GM12878 (cell line): ENCODE measurements around the gene HNF4A. TPM values are rescaled to one million over a fixed set of nuclear protein-coding genes. Genes with fewer than 3 reads are reported as not detected.

Experiments used
- ATAC-seq: fragments of 200-7000 bp; cut with Tn5 transposase; 3 replicates; pipeline ENCODE4 v1.9.1; 2020; ENCODE audit warnings: mild to moderate bottlenecking, moderate library complexity
- BruUV-seq: library from RNA; stranded (reverse); fragments of 400-500 nt; replicated peaks from 2 replicates; lab custom pipeline; 2021; lab: Mats Ljungman, UMichigan
- CTCF ChIA-PET: fragments of 300-600 bp; sonication (Branson Sonifier 250); formaldehyde crosslinking; extraction: SDS; loops from one replicate; lab custom pipeline; 2021; ENCODE audit warnings: inconsistent platforms; lab: Yijun Ruan, JAX
- POLR2A ChIA-PET: fragments of 350-600 bp; formaldehyde crosslinking; extraction: SDS; loops from one replicate; lab custom pipeline; 2021; ENCODE audit warnings: inconsistent platforms; lab: Charles Lee
- RAD21 ChIA-PET: fragments of 300-600 bp; sonication (Branson Sonifier 250); formaldehyde crosslinking; loops from one replicate; lab custom pipeline; 2023; ENCODE audit warnings: antibody characterized with exemption; ENCODE audit not compliant: unreplicated experiment; lab: Charles Lee
- SMC1A ChIA-PET: fragments of 300-600 bp; sonication (Branson Sonifier 250); formaldehyde crosslinking; loops from one replicate; lab custom pipeline; 2023; ENCODE audit not compliant: unreplicated experiment, uncharacterized antibody; lab: Charles Lee
- DNase-seq: peaks from one replicate; pipeline ENCODE4 v3.0.0-alpha.2; 2011; ENCODE audit warnings: low read depth, low spot score
- FAIRE-seq: peaks from 3 replicates; lab custom pipeline; 2011; peaks lifted over from hg19 to GRCh38; lab: Jason Lieb, UNC
- H2AFZ ChIP-seq: 2 replicates; pipeline ENCODE4 v1.6.0; 2011; ENCODE audit warnings: low read depth, low read length, control low read depth; ENCODE audit not compliant: control insufficient read depth
- H3K27ac ChIP-seq: 2 replicates; pipeline ENCODE4 v1.5.1; 2011; ENCODE audit warnings: control low read depth; ENCODE audit not compliant: control insufficient read depth, insufficient read depth
- H3K27me3 ChIP-seq, 2 experiments: replicated peaks in 1 of 2; 2 replicates each; pipeline versions ENCODE4 v1.6.0 to v1.6.1; 2011; ENCODE audit warnings: low read length in 1 of 2; ENCODE audit not compliant: control insufficient read depth in 2 of 2, insufficient read depth in 2 of 2
- H3K36me3 ChIP-seq, 2 experiments: 2 replicates each; pipeline ENCODE4 v1.5.1; 2011; ENCODE audit warnings: low read length in 1 of 2; ENCODE audit not compliant: control insufficient read depth in 2 of 2, insufficient read depth in 2 of 2
- H3K4me1 ChIP-seq: 2 replicates; pipeline ENCODE4 v1.6.1; 2011; ENCODE audit warnings: mild to moderate bottlenecking, low read length, moderate library complexity, mixed read lengths; ENCODE audit not compliant: control insufficient read depth, insufficient read depth
- H3K4me2 ChIP-seq: 2 replicates; pipeline ENCODE4 v1.6.0; 2011; ENCODE audit warnings: control low read depth; ENCODE audit not compliant: control insufficient read depth, insufficient read depth
- H3K4me3 ChIP-seq: fragments of 200-600 bp; sonication (generic); 2 replicates; pipeline ENCODE4 v1.5.1; 2016
- H3K79me2 ChIP-seq: 2 replicates; pipeline ENCODE4 v1.6.0; 2011; ENCODE audit warnings: low read length; ENCODE audit not compliant: control insufficient read depth, insufficient read depth
- H3K9ac ChIP-seq: 2 replicates; pipeline ENCODE4 v1.8.0; 2011; ENCODE audit warnings: low read length, control low read depth, mixed read lengths; ENCODE audit not compliant: control insufficient read depth, insufficient read depth
- H3K9me3 ChIP-seq: replicated peaks from 3 replicates; pipeline ENCODE4 v1.5.1; 2011; ENCODE audit warnings: mild to moderate bottlenecking, low read length; ENCODE audit not compliant: control insufficient read depth, insufficient read depth
- H4K20me1 ChIP-seq: 2 replicates; pipeline ENCODE4 v1.6.0; 2011; ENCODE audit not compliant: control insufficient read depth, insufficient read depth
- BCL11A ChIP-seq: IDR thresholded peaks from 2 replicates; pipeline ENCODE4 v1.6.1; 2011; ENCODE audit warnings: low read depth, low read length
- BRCA1 ChIP-seq: IDR thresholded peaks from 2 replicates; pipeline ENCODE4 v1.6.1; 2011; ENCODE audit warnings: low read depth, low read length, improper control_type of control experiment
- CBX5 ChIP-seq: sonication (generic); IDR thresholded peaks from 2 replicates; pipeline ENCODE4 v1.6.1; 2016; ENCODE audit warnings: low read depth, moderate library complexity, mild to moderate bottlenecking, inconsistent platforms
- CEBPZ ChIP-seq: fragments of 150-350 bp; IDR thresholded peaks from 2 replicates; pipeline ENCODE4 v1.6.1; 2016; ENCODE audit warnings: low read depth, low read length
- CHD2 ChIP-seq: IDR thresholded peaks from 2 replicates; pipeline ENCODE4 v1.6.1; 2011; ENCODE audit warnings: low read depth, low read length, improper control_type of control experiment, borderline replicate concordance
- FOXM1 ChIP-seq: IDR thresholded peaks from 2 replicates; pipeline ENCODE4 v1.6.1; 2012; ENCODE audit warnings: low read depth, mild to moderate bottlenecking, inconsistent platforms, low read length, moderate library complexity
- HCFC1 ChIP-seq: fragments of 150-350 bp; IDR thresholded peaks from 2 replicates; pipeline ENCODE4 v1.6.1; 2014; ENCODE audit warnings: low read length
- HSF1 ChIP-seq: fragments of 150-350 bp; IDR thresholded peaks from 2 replicates; pipeline ENCODE4 v1.6.1; 2014; ENCODE audit warnings: mild to moderate bottlenecking, low read depth, low read length
- NBN ChIP-seq: fragments of 450-650 bp; IDR thresholded peaks from 2 replicates; pipeline ENCODE4 v1.6.1; 2016
- NFYA ChIP-seq: IDR thresholded peaks from 2 replicates; pipeline ENCODE4 v1.6.1; 2011; ENCODE audit warnings: low read depth, mild to moderate bottlenecking, low read length, improper control_type of control experiment, borderline replicate concordance
- POLR2AphosphoS2 ChIP-seq: IDR thresholded peaks from 2 replicates; pipeline ENCODE4 v1.6.1; 2011; ENCODE audit warnings: low read depth, mild to moderate bottlenecking, low read length, improper control_type of control experiment, moderate library complexity
- RB1 ChIP-seq: fragments of 450-650 bp; formaldehyde crosslinking; IDR thresholded peaks from 2 replicates; pipeline ENCODE4 v1.6.1; 2017; ENCODE audit warnings: mild to moderate bottlenecking, borderline replicate concordance
- SPI1 ChIP-seq: IDR thresholded peaks from 2 replicates; pipeline ENCODE4 v1.6.1; 2011; ENCODE audit warnings: low read depth, mild to moderate bottlenecking, low read length, moderate library complexity, borderline replicate concordance; ENCODE audit not compliant: insufficient read depth
- STAT3 ChIP-seq: IDR thresholded peaks from 2 replicates; pipeline ENCODE4 v1.6.1; 2011; ENCODE audit warnings: low read depth, low read length, improper control_type of control experiment
- TAF1 ChIP-seq: IDR thresholded peaks from 2 replicates; pipeline ENCODE4 v1.6.1; 2011; ENCODE audit warnings: mild to moderate bottlenecking, low read depth, low read length, borderline replicate concordance
- WRNIP1 ChIP-seq: IDR thresholded peaks from 2 replicates; pipeline ENCODE4 v1.6.1; 2011; ENCODE audit warnings: low read depth, low read length, improper control_type of control experiment, borderline replicate concordance
- ZBED1 ChIP-seq: IDR thresholded peaks from 2 replicates; pipeline ENCODE4 v1.6.1; 2016; ENCODE audit warnings: borderline replicate concordance
- WGBS: methylation state at CpG from one replicate; pipeline ENCODE4 v1.1.6; 2016; ENCODE audit warnings: low lambda C conversion rate; ENCODE audit not compliant: insufficient replicate concordance, insufficient coverage; ENCODE audit errors: missing lambda C conversion rate; 5-methylcytosine and 5-hydroxymethylcytosine counted together
- in situ Hi-C: fragments of 300-500 bp; cut with MboI; formaldehyde crosslinking; loops from 9 replicates; pipeline ENCODE4 v1.14.3; 2018; ENCODE audit warnings: mixed read lengths
- intact Hi-C: fragments of 100-400 bp; cut with micrococcal nuclease; formaldehyde crosslinking; loops from one replicate; pipeline ENCODE4 v1.14.2; 2022; ENCODE audit not compliant: unreplicated experiment
- polyA plus RNA-seq, 11 experiments: library from polyadenylated mRNA; depleted of rRNA in 4 of 11; unstranded in 6 of 11; stranded (reverse) in 5 of 11; fragments of >200 nt; fragmentation: Nextera tagmentation in 4 of 11; fragmentation: Illumina TruSeq in 1 of 11; extraction: Ambion mirVana in 4 of 11; extraction: Trizol in 1 of 11; gene quantifications; 1 replicate in 1 of 11; 2 replicates in 10 of 11; pipeline versions ENCODE4 v1.2.1 to v1.2.3, GENCODE V29; 2011 to 2016; ENCODE audit warnings: inconsistent platforms in 2 of 11, missing spikeins in 2 of 11, low read depth in 1 of 11
- total RNA-seq, 4 experiments: library from RNA; depleted of rRNA in 3 of 4; stranded (reverse); fragments of >200 nt in 3 of 4; fragmentation: Illumina TruSeq in 1 of 4; extraction: Trizol in 1 of 4; gene quantifications; 2 replicates each; pipeline versions ENCODE4 v1.2.1 to v1.2.3, GENCODE V29; 2013 to 2021
- TF ChIP-seq, protein P1 (sequence below): fragments of 450-650 bp; IDR thresholded peaks from 2 replicates; pipeline ENCODE4 v1.6.1; 2018; ENCODE audit warnings: borderline replicate concordance, mild to moderate bottlenecking; ENCODE audit not compliant: partially characterized antibody

HNF4A gene
- total and polyA plus RNA-seq, 10 of the 15 experiments (the other 5 are each of a cell fraction or from before 2014, with no cell fraction given): 0.21 TPM; not detected in 9

- no peak for TF ChIP-seq SPI1
- no peak for TF ChIP-seq HCFC1
- TF ChIP-seq WRNIP1: no peak
- no peak for TF ChIP-seq TAF1
- no peak for TF ChIP-seq NFYA
- no peak for TF ChIP-seq CBX5
Observed at GRCh38 chr20:44361021-44361420, 5.5 kb downstream of the HNF4A start (continued).

- no peak overlapping the region for H3K4me3 ChIP-seq
- POLR2A ChIA-PET: no interaction called here
- intact Hi-C loops: no loop called here
- TF ChIP-seq FOXM1 (no peak), STAT3 (no peak), BRCA1 (no peak), ZBED1 (no peak), CEBPZ (no peak), POLR2AphosphoS2 (no peak), HSF1 (no peak), BCL11A (no peak), TAF1 (no peak), CHD2 (no peak), NBN (no peak), HCFC1 (no peak), RB1 (no peak)
- TF ChIP-seq, protein P1, sequence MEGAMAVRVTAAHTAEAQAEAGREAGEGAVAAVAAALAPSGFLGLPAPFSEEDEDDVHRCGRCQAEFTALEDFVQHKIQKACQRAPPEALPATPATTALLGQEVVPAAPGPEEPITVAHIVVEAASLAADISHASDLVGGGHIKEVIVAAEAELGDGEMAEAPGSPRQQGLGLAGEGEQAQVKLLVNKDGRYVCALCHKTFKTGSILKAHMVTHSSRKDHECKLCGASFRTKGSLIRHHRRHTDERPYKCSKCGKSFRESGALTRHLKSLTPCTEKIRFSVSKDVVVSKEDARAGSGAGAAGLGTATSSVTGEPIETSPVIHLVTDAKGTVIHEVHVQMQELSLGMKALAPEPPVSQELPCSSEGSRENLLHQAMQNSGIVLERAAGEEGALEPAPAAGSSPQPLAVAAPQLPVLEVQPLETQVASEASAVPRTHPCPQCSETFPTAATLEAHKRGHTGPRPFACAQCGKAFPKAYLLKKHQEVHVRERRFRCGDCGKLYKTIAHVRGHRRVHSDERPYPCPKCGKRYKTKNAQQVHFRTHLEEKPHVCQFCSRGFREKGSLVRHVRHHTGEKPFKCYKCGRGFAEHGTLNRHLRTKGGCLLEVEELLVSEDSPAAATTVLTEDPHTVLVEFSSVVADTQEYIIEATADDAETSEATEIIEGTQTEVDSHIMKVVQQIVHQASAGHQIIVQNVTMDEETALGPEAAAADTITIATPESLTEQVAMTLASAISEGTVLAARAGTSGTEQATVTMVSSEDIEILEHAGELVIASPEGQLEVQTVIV: no peak
Observed at GRCh38 chr20:44362466-44362940, 7.0 kb downstream of the HNF4A start.

More at GRCh38 chr20:44362466-44362940, 7.0 kb downstream of the HNF4A start:
- WGBS: 31% methylated on average over 3 of the region's 4 CpGs
- no peak for FAIRE-seq
- Histone ChIP-seq H3K27me3 (no peaks in the 10 kb centered on the region; a peak in 1 of 4 replicates), H3K4me2 (no peak overlapping the region), H3K27ac (no peak overlapping the region), H2AFZ (no peak overlapping the region), H3K36me3 (no peaks in the 10 kb centered on the region), H3K4me1 (no peaks in the 10 kb centered on the region), H3K9ac (no peak overlapping the region), H4K20me1 (no peaks in the 10 kb centered on the region), H3K9me3 (no peaks in the 10 kb centered on the region), H3K79me2 (no peaks in the 10 kb centered on the region)
- CTCF ChIA-PET: interaction anchor here (0.6 kb wide), 1 partner anchor 181 kb away, joined by 3 read pairs; no protein-coding TSS in a partner anchor
- RAD21 ChIA-PET: no interaction called here
- SMC1A ChIA-PET: no interaction called here
- in situ Hi-C loops: no loop called here
- DNase-seq: no peak
- BruUV-seq: no TSS peak
- no peak for ATAC-seq
